Measurements from ENCODE around the gene CAMK4. TPM values are rescaled to one million over a fixed set of nuclear protein-coding genes. Genes with fewer than 3 reads are reported as not detected.

Gene CAMK4
- total and polyA plus RNA-seq, 7 donors = 0.02 to 1.00 (median 0.15) TPM; not detected in 1

DNA sequence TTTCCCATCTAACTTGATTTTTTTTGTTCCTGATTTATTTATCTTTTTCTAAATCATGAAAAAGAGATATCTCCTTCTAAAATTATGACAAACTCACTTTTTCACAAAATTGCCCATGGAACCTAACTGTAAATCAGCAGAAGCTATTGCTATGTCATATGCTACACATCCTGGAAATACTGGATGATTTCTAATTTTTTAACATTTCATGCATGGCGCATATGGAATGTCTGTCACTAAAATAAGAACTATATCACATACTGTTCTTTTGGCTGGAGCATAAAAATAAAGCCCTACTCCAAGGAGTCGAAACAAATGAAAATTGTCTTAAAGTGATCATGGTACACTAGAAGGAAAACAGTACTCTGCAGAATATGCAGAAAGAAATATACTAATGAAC, 60.6 kb downstream of the CAMK4 start:
- TF ChIP-seq, protein P1, sequence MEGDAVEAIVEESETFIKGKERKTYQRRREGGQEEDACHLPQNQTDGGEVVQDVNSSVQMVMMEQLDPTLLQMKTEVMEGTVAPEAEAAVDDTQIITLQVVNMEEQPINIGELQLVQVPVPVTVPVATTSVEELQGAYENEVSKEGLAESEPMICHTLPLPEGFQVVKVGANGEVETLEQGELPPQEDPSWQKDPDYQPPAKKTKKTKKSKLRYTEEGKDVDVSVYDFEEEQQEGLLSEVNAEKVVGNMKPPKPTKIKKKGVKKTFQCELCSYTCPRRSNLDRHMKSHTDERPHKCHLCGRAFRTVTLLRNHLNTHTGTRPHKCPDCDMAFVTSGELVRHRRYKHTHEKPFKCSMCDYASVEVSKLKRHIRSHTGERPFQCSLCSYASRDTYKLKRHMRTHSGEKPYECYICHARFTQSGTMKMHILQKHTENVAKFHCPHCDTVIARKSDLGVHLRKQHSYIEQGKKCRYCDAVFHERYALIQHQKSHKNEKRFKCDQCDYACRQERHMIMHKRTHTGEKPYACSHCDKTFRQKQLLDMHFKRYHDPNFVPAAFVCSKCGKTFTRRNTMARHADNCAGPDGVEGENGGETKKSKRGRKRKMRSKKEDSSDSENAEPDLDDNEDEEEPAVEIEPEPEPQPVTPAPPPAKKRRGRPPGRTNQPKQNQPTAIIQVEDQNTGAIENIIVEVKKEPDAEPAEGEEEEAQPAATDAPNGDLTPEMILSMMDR (IDR thresholded peaks at IDR 0.05) = no peak
- no peak overlapping the region for H3K4me3 ChIP-seq
- no peaks in the 10 kb centered on the region for H3K27me3 ChIP-seq (ENCODE audit: insufficient read depth in 3 of 3, low read length in 2 of 3)
- H3K36me3 ChIP-seq (ENCODE audit: insufficient read depth in 1 of 2, low read depth in 1 of 2) = no peaks in the 10 kb centered on the region
- H3K27ac ChIP-seq = no peak overlapping the region
- no peaks in the 10 kb centered on the region for H3K4me1 ChIP-seq
- DNase-seq (no peak), ATAC-seq (no peak)
- intact Hi-C loops (cut with DNase I) = no loop called here
- WGBS, 3 donors = 48 to 68% (median 56%) methylated on average over 2 of the region's 2 CpGs
- no peaks in the 10 kb centered on the region for H3K9me3 ChIP-seq

- Histone ChIP-seq H3K9me3 (no peaks in the 10 kb centered on the region), H3K4me3 (no peak overlapping the region), H3K36me3 (ENCODE audit: insufficient read depth in 1 of 2, low read depth in 1 of 2) (no peaks in the 10 kb centered on the region), H3K27ac (no peak overlapping the region), H3K27me3 (ENCODE audit: insufficient read depth in 3 of 3, low read length in 2 of 3) (no peaks in the 10 kb centered on the region), H3K4me1 (no peaks in the 10 kb centered on the region)
- DNase-seq (no peak), ATAC-seq (no peak)
- TF ChIP-seq, protein P1 (IDR thresholded peaks at IDR 0.05) = no peak
- intact Hi-C loops (cut with DNase I) = no loop called here
Observed at GRCh38 chr5:111294551-111294950, 70.4 kb downstream of the CAMK4 start.

GRCh38 chr5:111295649-111296048, 71.5 kb downstream of the CAMK4 start:
- Histone ChIP-seq H3K27me3 (ENCODE audit: insufficient read depth in 3 of 3, low read length in 2 of 3) (no peaks in the 10 kb centered on the region), H3K9me3 (no peaks in the 10 kb centered on the region), H3K4me3 (no peak overlapping the region), H3K27ac (no peak overlapping the region), H3K4me1 (no peaks in the 10 kb centered on the region), H3K36me3 (ENCODE audit: insufficient read depth in 1 of 2, low read depth in 1 of 2) (no peaks in the 10 kb centered on the region)
- intact Hi-C loops (cut with DNase I) = no loop called here
- DNase-seq (no peak), ATAC-seq (no peak)
- 90 to 93% (median 91%) methylated on average over 3 of the region's 3 CpGs for WGBS, 3 donors
- TF ChIP-seq, protein P1 (IDR thresholded peaks at IDR 0.05) = no peak

GRCh38 chr5:111296570-111296969, 72.4 kb downstream of the CAMK4 start:
- no peaks in the 10 kb centered on the region for H3K9me3 ChIP-seq
- H3K4me1 ChIP-seq = no peaks in the 10 kb centered on the region
- no peaks in the 10 kb centered on the region for H3K36me3 ChIP-seq (ENCODE audit: insufficient read depth in 1 of 2, low read depth in 1 of 2)
- 82 to 89% (median 86%) methylated on average over 3 of the region's 3 CpGs for WGBS, 3 donors
- intact Hi-C loops (cut with DNase I) = no loop called here
- ATAC-seq (no peak), DNase-seq (no peak)
- no peak overlapping the region for H3K27ac ChIP-seq
- no peaks in the 10 kb centered on the region for H3K27me3 ChIP-seq (ENCODE audit: insufficient read depth in 3 of 3, low read length in 2 of 3)
- no peak overlapping the region for H3K4me3 ChIP-seq
- TF ChIP-seq, protein P1 (IDR thresholded peaks at IDR 0.05) = no peak

GRCh38 chr5:111299067-111299481, 74.9 kb downstream of the CAMK4 start:
- ATAC-seq (no peak), DNase-seq (no peak)
- H3K36me3 ChIP-seq (ENCODE audit: insufficient read depth in 1 of 2, low read depth in 1 of 2) = no peaks in the 10 kb centered on the region
- 87 to 91% (median 88%) methylated on average over 7 of the region's 7 CpGs for WGBS, 3 donors
- H3K4me1 ChIP-seq = no peaks in the 10 kb centered on the region
- H3K27ac ChIP-seq = no peak overlapping the region
- TF ChIP-seq, protein P1 (IDR thresholded peaks at IDR 0.05) = no peak
- H3K27me3 ChIP-seq (ENCODE audit: insufficient read depth in 3 of 3, low read length in 2 of 3) = no peaks in the 10 kb centered on the region
- no peaks in the 10 kb centered on the region for H3K9me3 ChIP-seq
- no peak overlapping the region for H3K4me3 ChIP-seq
- intact Hi-C loops (cut with DNase I) = no loop called here

All from psoas muscle (tissue), 8 donors.